ENCODE data around the gene NTSR1. TPM values are rescaled to one million over a fixed set of nuclear protein-coding genes. Genes with fewer than 3 reads are reported as not detected.

Gene NTSR1
- total RNA-seq, 1 donor from 2014 or later = 0.40 TPM

GRCh38 chr20:62755817-62756724 lies 47.4 kb downstream of the NTSR1 start:
- DNase-seq (ENCODE audit: low spot score) = no peak

GRCh38 chr20:62758226-62758912 lies 49.7 kb downstream of the NTSR1 start:
- DNase-seq (ENCODE audit: low spot score) = no peak

- no peak for DNase-seq (ENCODE audit: low spot score)
Measured at GRCh38 chr20:62759981-62760431, 51.4 kb downstream of the NTSR1 start.

- DNase-seq (ENCODE audit: low spot score) = no peak
Measured at GRCh38 chr20:62760471-62760855, 51.8 kb downstream of the NTSR1 start.

- no peak for DNase-seq (ENCODE audit: low spot score)
Measured at GRCh38 chr20:62760856-62761758, 52.5 kb downstream of the NTSR1 start.

GRCh38 chr20:62761759-62762131 lies 53.1 kb downstream of the NTSR1 start:
- no peak for DNase-seq (ENCODE audit: low spot score)

- no peak for DNase-seq (ENCODE audit: low spot score)
Measured at GRCh38 chr20:62762376-62762775, 53.7 kb downstream of the NTSR1 start.

- no peak for DNase-seq (ENCODE audit: low spot score)
Measured at GRCh38 chr20:62762801-62763368, 54.2 kb downstream of the NTSR1 start.

- DNase-seq (ENCODE audit: low spot score) = no peak
Measured at GRCh38 chr20:62763404-62763803, 54.8 kb downstream of the NTSR1 start.

GRCh38 chr20:62764156-62764935 lies 55.7 kb downstream of the NTSR1 start:
- DNase-seq (ENCODE audit: low spot score) = no peak

- DNase-seq (ENCODE audit: low spot score) = no peak
Measured at GRCh38 chr20:62765021-62765420, 56.4 kb downstream of the NTSR1 start.

GRCh38 chr20:62765432-62766070 lies 56.9 kb downstream of the NTSR1 start:
- no peak for DNase-seq (ENCODE audit: low spot score)

GRCh38 chr20:62766071-62766450 lies 57.4 kb downstream of the NTSR1 start:
- no peak for DNase-seq (ENCODE audit: low spot score)

- DNase-seq (ENCODE audit: low spot score) = peak; percentile 41
Measured at GRCh38 chr20:62766716-62767115, 58.1 kb downstream of the NTSR1 start.

- DNase-seq (ENCODE audit: low spot score) = no peak
Measured at GRCh38 chr20:62768234-62768546, 59.6 kb downstream of the NTSR1 start.

GRCh38 chr20:62768551-62769287 lies 60.1 kb downstream of the NTSR1 start:
- peak; percentile 67 for DNase-seq (ENCODE audit: low spot score)

GRCh38 chr20:62769346-62770071 lies 60.9 kb downstream of the NTSR1 start:
- DNase-seq (ENCODE audit: low spot score) = no peak

- DNase-seq (ENCODE audit: low spot score) = no peak
Measured at GRCh38 chr20:62770111-62770910, 61.7 kb downstream of the NTSR1 start.
